CD4-positive, alpha-beta memory T cell (primary cell): ENCODE measurements around the gene MAGI1. TPM values are rescaled to one million over a fixed set of nuclear protein-coding genes. Genes with fewer than 3 reads are reported as not detected.

ENCODE experiments used
- CTCF ChIA-PET: fragments of 350-600 bp; sonication (Branson Sonifier 250); formaldehyde crosslinking; loops from one replicate; lab custom pipeline; 2021; ENCODE audit warnings: inconsistent platforms; ENCODE audit not compliant: partially characterized antibody; lab: Charles Lee
- POLR2A ChIA-PET: fragments of 350-600 bp; sonication (Branson Sonifier 250); formaldehyde crosslinking; loops from one replicate; lab custom pipeline; 2021; ENCODE audit not compliant: partially characterized antibody; lab: Charles Lee
- DNase-seq, 5 donors: peaks; one replicate each; pipeline versions ENCODE4 v3.0.0 to v3.0.0-alpha.2; 2020 to 2022; ENCODE audit warnings: mixed read lengths in 1 of 5
- H3K27ac ChIP-seq: one replicate; pipeline ENCODE4 v1.7.0; 2013; ENCODE audit warnings: low read depth, low read length
- H3K27me3 ChIP-seq: 2 replicates; pipeline ENCODE4 v1.7.0; 2013; ENCODE audit warnings: mild to moderate bottlenecking, low read length, moderate library complexity; ENCODE audit not compliant: insufficient read depth
- H3K36me3 ChIP-seq: 2 replicates; pipeline ENCODE4 v1.7.0; 2013; ENCODE audit warnings: mild to moderate bottlenecking, low read length, moderate library complexity; ENCODE audit not compliant: insufficient read depth
- H3K4me1 ChIP-seq: 2 replicates; pipeline ENCODE4 v1.7.0; 2013; ENCODE audit warnings: mild to moderate bottlenecking, low read length, moderate library complexity; ENCODE audit not compliant: insufficient read depth
- H3K4me3 ChIP-seq, 2 donors: one replicate each; pipeline ENCODE4 v1.7.0; 2013; ENCODE audit warnings: low read length in 2 of 2, mild to moderate bottlenecking in 1 of 2
- H3K9me3 ChIP-seq, 2 donors: one replicate each; pipeline ENCODE4 v1.7.0; 2013; ENCODE audit warnings: low read length in 2 of 2, control low read depth in 1 of 2; ENCODE audit not compliant: control insufficient read depth in 1 of 2
- H3K27ac Mint-ChIP-seq, 7 donors: one replicate each; pipeline ENCODE4 v1.8.0; 2020 to 2021; ENCODE audit warnings: mixed read lengths in 7 of 7, mild to moderate bottlenecking in 6 of 7, inconsistent platforms in 3 of 7, moderate library complexity in 3 of 7
- H3K27me3 Mint-ChIP-seq, 2 donors: one replicate each; pipeline ENCODE4 v1.8.0; 2020 to 2021; ENCODE audit warnings: mixed read lengths in 2 of 2
- H3K36me3 Mint-ChIP-seq, 2 donors: one replicate each; pipeline ENCODE4 v1.8.0; 2020 to 2021; ENCODE audit warnings: mixed read lengths in 2 of 2, inconsistent platforms in 1 of 2, mild to moderate bottlenecking in 1 of 2
- H3K4me1 Mint-ChIP-seq, 4 donors: one replicate each; pipeline ENCODE4 v1.8.0; 2020 to 2021; ENCODE audit warnings: mixed read lengths in 4 of 4, mild to moderate bottlenecking in 1 of 4
- H3K4me3 Mint-ChIP-seq, 8 donors: one replicate each; pipeline ENCODE4 v1.8.0; 2020 to 2021; ENCODE audit warnings: mixed read lengths in 8 of 8, mild to moderate bottlenecking in 7 of 8, moderate library complexity in 6 of 8, inconsistent platforms in 3 of 8
- H3K9me3 Mint-ChIP-seq, 8 donors: one replicate each; pipeline ENCODE4 v1.8.0; 2020 to 2021; ENCODE audit warnings: mixed read lengths in 8 of 8, mild to moderate bottlenecking in 5 of 8, inconsistent platforms in 3 of 8, moderate library complexity in 1 of 8
- intact Hi-C: fragments of 100-400 bp; cut with micrococcal nuclease; formaldehyde crosslinking; loops from one replicate; pipeline ENCODE4 v1.15.1; 2023
- polyA plus RNA-seq, 2 donors: library from polyadenylated mRNA; unstranded; fragments of 300-500 nt; fragmentation: Illumina TruSeq; gene quantifications; one replicate each; pipeline ENCODE4 v1.2.3, GENCODE V29; 2021
- total RNA-seq, 2 experiments: library from RNA; stranded (reverse); gene quantifications; one replicate each; pipeline ENCODE4 v1.2.3, GENCODE V29; 2021

MAGI1 gene
- total and polyA plus RNA-seq, 4 experiments from 2014 or later, result 0.20 TPM; not detected in 3

DNA sequence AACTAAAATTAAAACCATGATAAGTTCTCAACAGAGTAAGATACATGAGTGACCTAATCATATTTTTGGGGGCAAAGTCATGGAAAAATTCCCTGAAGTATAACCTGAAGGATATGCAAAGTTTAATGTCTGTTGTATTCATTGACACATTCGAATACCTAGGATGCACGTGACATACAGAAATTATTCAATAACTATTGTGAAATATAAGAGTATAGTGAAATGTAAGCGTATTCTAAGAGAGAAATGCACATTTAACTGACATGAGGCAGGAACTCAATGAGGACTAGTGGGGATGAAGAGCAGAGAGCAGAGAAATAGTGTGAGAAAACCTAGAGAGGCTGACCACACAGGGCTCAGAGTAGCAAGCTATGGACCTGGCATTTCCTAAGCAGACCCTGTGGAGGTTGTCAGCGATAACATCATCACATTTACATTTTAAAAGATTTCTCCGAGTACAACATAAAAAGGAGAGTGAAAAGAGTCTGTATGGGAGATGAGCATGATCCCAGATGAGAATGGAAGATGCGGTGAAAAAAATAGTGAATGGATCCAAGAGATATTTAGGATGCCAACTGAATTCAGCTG is 588.8 kb downstream of the MAGI1 start:
- ChIA-PET CTCF (no interaction called here), POLR2A (no interaction called here)
- no peak for DNase-seq
- Mint-ChIP-seq H3K9me3 (peaks cover 0 to 10% (median 4%) of the 10 kb centered on the region in 8 donors), H3K36me3 (no peaks in the 10 kb centered on the region), H3K27me3 (no peaks in the 10 kb centered on the region), H3K4me3 (no peak overlapping the region), H3K27ac (no peak overlapping the region), H3K4me1 (no peaks in the 10 kb centered on the region)
- no peak overlapping the region for H3K27ac ChIP-seq
- H3K9me3 ChIP-seq, result no peaks in the 10 kb centered on the region
- no peaks in the 10 kb centered on the region for H3K27me3 ChIP-seq
- no peaks in the 10 kb centered on the region for H3K36me3 ChIP-seq
- H3K4me3 ChIP-seq, result no peak overlapping the region
- no peaks in the 10 kb centered on the region for H3K4me1 ChIP-seq
- intact Hi-C loops, result no loop called here

DNA sequence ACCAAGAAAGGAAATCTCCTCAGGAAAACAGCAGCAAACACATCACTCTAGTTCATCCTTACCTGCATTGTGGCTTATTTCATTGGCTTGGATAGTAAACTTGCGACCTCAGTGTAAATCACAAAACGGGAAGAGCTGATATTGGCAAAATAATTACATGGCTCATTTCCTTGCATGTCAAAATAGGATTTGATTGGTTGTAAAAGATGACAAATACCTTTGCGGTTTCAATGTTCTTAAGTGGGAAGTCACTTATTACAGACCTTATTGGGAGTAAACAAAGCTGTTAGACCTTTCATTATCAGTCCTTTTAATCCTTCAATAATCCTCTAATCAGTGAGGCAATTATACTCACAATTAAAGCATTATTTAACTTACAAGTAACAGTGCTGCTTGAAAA is 590.6 kb downstream of the MAGI1 start:
- Histone ChIP-seq H3K9me3 (no peaks in the 10 kb centered on the region), H3K27ac (no peak overlapping the region), H3K36me3 (no peaks in the 10 kb centered on the region), H3K27me3 (no peaks in the 10 kb centered on the region), H3K4me1 (no peaks in the 10 kb centered on the region), H3K4me3 (no peak overlapping the region)
- H3K27ac Mint-ChIP-seq, result no peak overlapping the region
- H3K9me3 Mint-ChIP-seq, result peaks cover 0 to 10% (median 3%) of the 10 kb centered on the region in 8 donors
- H3K4me1 Mint-ChIP-seq, result no peaks in the 10 kb centered on the region
- no peak overlapping the region for H3K4me3 Mint-ChIP-seq
- ChIA-PET CTCF (interaction anchor here (0.8 kb wide), 1 partner anchor 22 kb away, joined by 3 read pairs; no protein-coding TSS in a partner anchor), POLR2A (no interaction called here)
- no peaks in the 10 kb centered on the region for H3K27me3 Mint-ChIP-seq
- intact Hi-C loops, result no loop called here
- H3K36me3 Mint-ChIP-seq, result no peaks in the 10 kb centered on the region
- no peak for DNase-seq

DNA sequence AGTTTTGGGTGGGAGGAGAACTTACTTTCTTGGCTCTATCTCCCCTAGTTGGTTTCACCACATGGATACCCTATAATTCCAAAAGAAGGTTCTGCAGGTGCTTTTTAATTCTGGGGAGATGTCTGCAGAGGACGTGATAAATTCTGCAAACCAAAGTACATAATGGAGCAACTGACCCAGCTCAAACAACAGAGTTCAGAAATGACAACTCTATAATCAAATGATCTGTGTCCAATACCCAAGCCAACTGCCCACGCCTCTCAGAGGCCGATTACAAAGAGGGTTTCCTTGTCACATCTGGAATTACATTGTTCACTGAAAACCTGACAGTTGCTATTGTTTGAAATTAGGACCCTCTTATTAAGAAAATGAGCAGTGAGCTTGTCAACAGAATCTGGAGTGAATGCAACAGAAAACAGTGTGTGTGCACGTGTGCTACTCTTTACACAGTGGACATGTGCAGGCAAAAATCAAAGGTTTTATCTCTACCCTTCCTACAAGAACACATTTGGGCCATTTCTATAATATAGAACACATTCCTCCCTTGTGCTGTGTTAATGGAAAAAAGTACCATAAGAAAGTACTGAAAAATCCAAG is 593.0 kb downstream of the MAGI1 start:
- no peak for DNase-seq

DNA sequence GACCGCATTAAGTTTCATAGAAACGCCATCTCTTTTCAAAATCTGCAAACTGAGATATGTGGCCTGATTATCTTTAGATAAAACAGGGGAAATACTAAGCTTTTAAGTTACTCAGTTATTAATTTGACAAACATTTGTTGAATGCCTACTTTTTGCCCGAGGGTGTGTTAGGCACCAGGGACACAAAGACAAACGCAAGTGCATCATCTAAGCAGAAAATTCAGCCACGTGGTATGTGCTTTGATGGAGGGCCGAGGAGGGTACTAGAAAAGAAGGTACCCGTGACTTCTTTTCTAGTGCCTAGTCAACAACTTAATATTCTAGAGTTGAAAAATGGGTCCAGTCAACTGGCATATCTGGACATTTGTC is 594.3 kb downstream of the MAGI1 start:
- ChIA-PET CTCF (no interaction called here), POLR2A (no interaction called here)
- Histone ChIP-seq H3K27me3 (no peaks in the 10 kb centered on the region), H3K4me3 (no peak overlapping the region), H3K27ac (no peak overlapping the region), H3K9me3 (no peaks in the 10 kb centered on the region), H3K4me1 (no peaks in the 10 kb centered on the region), H3K36me3 (no peaks in the 10 kb centered on the region)
- Mint-ChIP-seq H3K27me3 (no peaks in the 10 kb centered on the region), H3K36me3 (no peaks in the 10 kb centered on the region), H3K27ac (no peak overlapping the region), H3K9me3 (peaks cover 0 to 5% (median 2%) of the 10 kb centered on the region in 8 donors), H3K4me3 (no peak overlapping the region), H3K4me1 (no peaks in the 10 kb centered on the region)
- no peak for DNase-seq
- intact Hi-C loops, result no loop called here

More for the DNA sequence above, 593.0 kb downstream of the MAGI1 start:
- Mint-ChIP-seq H3K27me3 (no peaks in the 10 kb centered on the region), H3K4me3 (no peak overlapping the region), H3K4me1 (no peaks in the 10 kb centered on the region), H3K36me3 (no peaks in the 10 kb centered on the region), H3K9me3 (peaks cover 0 to 10% (median 3%) of the 10 kb centered on the region in 8 donors), H3K27ac (no peak overlapping the region)
- Histone ChIP-seq H3K4me1 (no peaks in the 10 kb centered on the region), H3K9me3 (no peaks in the 10 kb centered on the region), H3K27me3 (no peaks in the 10 kb centered on the region), H3K36me3 (no peaks in the 10 kb centered on the region), H3K4me3 (no peak overlapping the region), H3K27ac (no peak overlapping the region)
- POLR2A ChIA-PET, result no interaction called here
- intact Hi-C loops, result no loop called here
- CTCF ChIA-PET, result no interaction called here

DNA sequence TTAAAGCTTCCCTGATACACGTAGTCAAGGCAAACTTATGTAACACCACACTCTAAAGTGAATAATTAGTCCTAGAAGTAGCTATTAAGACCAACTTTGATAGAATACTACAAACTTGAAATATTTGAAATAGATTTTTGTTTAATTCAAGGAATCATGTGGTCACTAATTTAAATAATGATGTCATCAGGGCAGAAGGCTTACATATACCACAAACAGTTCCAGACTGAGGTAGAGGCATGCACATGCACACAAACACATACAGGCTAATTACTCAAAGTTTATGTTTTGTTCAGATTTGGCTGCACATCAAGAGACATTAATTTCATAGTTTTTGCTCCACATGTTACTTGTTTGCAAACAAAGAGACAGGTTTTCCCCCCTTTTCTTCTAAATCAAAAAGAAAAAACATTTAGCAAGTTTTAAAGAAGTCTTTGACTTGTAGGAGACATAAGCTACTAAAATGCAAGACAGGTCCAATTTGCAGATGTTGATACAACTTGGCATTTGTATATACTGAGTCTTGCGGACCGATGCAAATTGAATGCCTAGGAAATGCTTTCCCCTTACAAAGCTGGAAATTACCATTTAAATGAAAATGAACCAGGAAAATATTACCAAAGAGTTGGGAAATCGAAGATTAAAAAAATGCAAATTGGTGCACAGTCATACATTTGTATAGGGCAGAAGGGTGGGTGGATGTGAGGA is 594.8 kb downstream of the MAGI1 start:
- no peaks in the 10 kb centered on the region for H3K4me1 Mint-ChIP-seq
- Histone ChIP-seq H3K4me1 (no peaks in the 10 kb centered on the region), H3K4me3 (no peak overlapping the region), H3K27me3 (no peaks in the 10 kb centered on the region), H3K36me3 (no peaks in the 10 kb centered on the region), H3K27ac (no peak overlapping the region), H3K9me3 (no peaks in the 10 kb centered on the region)
- H3K27me3 Mint-ChIP-seq, result no peaks in the 10 kb centered on the region
- intact Hi-C loops, result no loop called here
- CTCF ChIA-PET, result no interaction called here
- no peak for DNase-seq
- no peak overlapping the region for H3K4me3 Mint-ChIP-seq
- POLR2A ChIA-PET, result no interaction called here
- no peaks in the 10 kb centered on the region for H3K36me3 Mint-ChIP-seq
- peaks cover 0 to 5% (median 2%) of the 10 kb centered on the region in 8 donors for H3K9me3 Mint-ChIP-seq
- H3K27ac Mint-ChIP-seq, result no peak overlapping the region

DNA sequence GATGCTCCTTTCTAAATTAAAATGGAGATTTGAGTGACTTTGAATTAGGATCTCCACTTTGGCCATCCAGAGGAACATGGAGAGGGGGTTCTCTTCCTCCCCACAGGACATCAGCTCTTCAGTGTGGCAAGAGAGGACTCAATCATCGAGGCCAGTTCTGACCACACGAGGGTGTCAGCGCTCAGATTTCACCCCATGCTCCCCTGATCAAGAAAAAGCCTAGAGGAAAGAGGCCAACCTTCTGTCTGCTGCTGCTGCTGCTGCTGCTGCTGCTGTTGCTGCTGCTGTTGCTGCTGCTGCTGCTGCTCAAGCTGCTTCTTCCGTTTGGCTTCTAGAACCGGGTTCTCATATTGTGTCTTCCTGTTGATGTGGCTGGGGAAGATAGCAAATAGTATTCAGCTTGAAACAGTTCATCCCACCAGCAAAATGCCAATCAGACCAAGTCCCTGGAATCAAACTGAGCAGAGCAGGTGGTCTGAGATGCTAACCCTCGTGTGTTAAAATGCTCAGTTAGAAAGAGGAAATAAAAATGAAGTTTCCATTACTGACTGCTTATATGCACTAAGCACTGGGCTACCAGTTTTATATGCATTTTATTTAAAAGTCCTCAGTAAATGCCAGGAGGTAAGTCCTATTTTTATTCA is 599.0 kb downstream of the MAGI1 start:
- no peak for DNase-seq
- no peak overlapping the region for H3K4me3 Mint-ChIP-seq
- Histone ChIP-seq H3K27ac (no peak overlapping the region), H3K9me3 (no peaks in the 10 kb centered on the region), H3K27me3 (no peaks in the 10 kb centered on the region), H3K36me3 (no peaks in the 10 kb centered on the region), H3K4me1 (no peaks in the 10 kb centered on the region), H3K4me3 (no peak overlapping the region)
- H3K27me3 Mint-ChIP-seq, result no peaks in the 10 kb centered on the region
- H3K9me3 Mint-ChIP-seq, result peaks cover 0 to 2% (median 0%) of the 10 kb centered on the region in 8 donors
- H3K4me1 Mint-ChIP-seq, result no peaks in the 10 kb centered on the region
- H3K36me3 Mint-ChIP-seq, result no peaks in the 10 kb centered on the region
- intact Hi-C loops, result no loop called here
- ChIA-PET CTCF (no interaction called here), POLR2A (no interaction called here)
- H3K27ac Mint-ChIP-seq, result no peak overlapping the region

DNA sequence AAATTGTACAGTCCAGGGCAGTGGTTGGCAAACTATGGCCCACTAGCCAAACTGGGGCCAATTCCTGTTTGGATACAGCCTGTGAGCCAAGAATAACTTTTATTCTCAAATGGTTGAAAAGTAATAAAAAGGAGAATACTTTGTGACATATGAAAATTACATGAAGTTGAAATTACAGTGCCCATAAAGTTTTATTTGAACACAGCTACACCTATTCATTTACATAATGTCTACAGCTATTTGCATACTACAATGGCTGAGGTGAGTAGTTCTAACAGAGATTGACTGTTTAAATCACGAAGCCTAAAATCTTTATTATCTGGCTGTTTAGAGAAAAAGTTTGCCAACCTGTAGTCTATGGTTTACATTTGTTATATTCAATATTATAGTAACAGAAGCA is 600.1 kb downstream of the MAGI1 start:
- no peak overlapping the region for H3K4me3 Mint-ChIP-seq
- POLR2A ChIA-PET, result no interaction called here
- intact Hi-C loops, result no loop called here
- CTCF ChIA-PET, result no interaction called here
- H3K4me1 Mint-ChIP-seq, result no peaks in the 10 kb centered on the region
- H3K36me3 Mint-ChIP-seq, result no peaks in the 10 kb centered on the region
- no peak overlapping the region for H3K27ac Mint-ChIP-seq
- no peaks in the 10 kb centered on the region for H3K9me3 ChIP-seq
- DNase-seq, result no peak
- H3K36me3 ChIP-seq, result no peaks in the 10 kb centered on the region
- no peak overlapping the region for H3K27ac ChIP-seq
- H3K27me3 Mint-ChIP-seq, result no peaks in the 10 kb centered on the region
- H3K4me3 ChIP-seq, result no peak overlapping the region
- no peaks in the 10 kb centered on the region for H3K4me1 ChIP-seq
- no peaks in the 10 kb centered on the region for H3K27me3 ChIP-seq
- peaks cover 0 to 3% (median 0%) of the 10 kb centered on the region in 8 donors for H3K9me3 Mint-ChIP-seq
